GM18868 (cell line): ENCODE data around the gene HRH4.

Source experiments
- ATAC-seq: cut with Tn5 transposase; IDR thresholded peaks from one replicate; pipeline ENCODE4 v1.9.1; 2021; ENCODE audit warnings: mild to moderate bottlenecking, moderate library complexity; ENCODE audit not compliant: unreplicated experiment

Gene HRH4

GRCh38 chr18:24465486-24465885, 5.0 kb downstream of the HRH4 start:
- no peak for ATAC-seq

DNA sequence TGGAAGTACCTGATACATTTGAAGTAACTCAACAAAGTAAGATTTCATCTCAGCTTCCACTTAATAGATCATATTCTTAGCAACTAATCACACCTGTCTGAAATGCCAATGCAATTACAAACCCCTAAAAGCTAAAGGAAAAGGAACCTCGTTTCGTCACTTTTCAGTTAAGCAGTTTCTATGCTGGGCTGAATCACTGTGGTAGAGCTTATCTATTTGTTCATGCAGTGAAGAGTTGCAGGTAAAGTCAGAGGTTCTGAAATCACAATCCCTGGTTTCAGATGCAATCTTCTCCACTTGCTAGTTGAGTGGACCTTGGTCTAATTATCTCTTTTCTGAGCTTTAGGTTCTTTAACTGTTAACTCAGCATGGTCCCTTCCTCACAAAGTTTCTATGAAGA, 6.3 kb downstream of the HRH4 start:
- ATAC-seq: no peak

- no peak for ATAC-seq
These were observed 9.7 kb downstream of the HRH4 start for GRCh38 chr18:24470022-24470618.

GRCh38 chr18:24470805-24471204, 10.4 kb downstream of the HRH4 start:
- no peak for ATAC-seq

- no peak for ATAC-seq
These were observed 12.2 kb downstream of the HRH4 start for GRCh38 chr18:24472591-24472990.

DNA sequence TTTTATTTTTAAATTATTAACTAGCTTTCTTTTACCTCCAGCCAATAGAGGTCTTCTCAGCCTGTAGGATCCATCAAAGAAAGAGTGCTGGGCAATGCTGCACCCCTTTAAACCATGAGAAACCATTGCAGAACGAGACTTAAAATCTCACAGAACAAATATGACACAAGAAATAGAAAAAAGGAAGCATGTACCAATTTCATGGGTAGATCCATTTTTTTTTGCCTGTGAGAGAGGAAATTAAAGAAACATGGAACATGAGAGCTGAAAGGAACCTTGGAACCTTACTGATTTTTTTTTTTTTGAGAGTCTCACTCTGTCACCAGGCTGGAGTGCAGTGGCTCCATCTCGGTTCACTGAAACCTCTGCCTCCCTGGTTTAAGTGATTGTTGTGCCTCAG, 14.0 kb downstream of the HRH4 start:
- ATAC-seq: no peak

GRCh38 chr18:24475926-24476589, 15.6 kb downstream of the HRH4 start:
- no peak for ATAC-seq

DNA sequence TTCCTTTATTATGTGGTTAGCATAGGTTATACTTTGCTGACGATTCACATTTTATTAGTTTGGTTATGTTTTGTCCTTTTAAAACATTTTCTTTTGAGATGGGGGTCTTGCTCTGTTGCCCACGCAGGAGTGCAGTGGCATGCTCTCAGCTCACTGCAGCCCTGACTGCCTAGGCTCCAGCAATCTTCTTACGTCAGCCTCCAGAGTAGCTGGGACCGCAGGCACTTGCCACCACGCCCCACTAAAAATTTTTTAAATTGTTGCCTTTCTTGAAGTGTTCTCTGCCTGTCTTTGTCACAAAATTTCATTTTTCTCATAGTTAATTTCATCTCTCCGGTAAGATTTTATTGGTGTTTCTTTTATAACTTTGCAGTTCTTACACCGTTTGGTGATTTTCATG, 18.9 kb downstream of the HRH4 start:
- no peak for ATAC-seq

DNA sequence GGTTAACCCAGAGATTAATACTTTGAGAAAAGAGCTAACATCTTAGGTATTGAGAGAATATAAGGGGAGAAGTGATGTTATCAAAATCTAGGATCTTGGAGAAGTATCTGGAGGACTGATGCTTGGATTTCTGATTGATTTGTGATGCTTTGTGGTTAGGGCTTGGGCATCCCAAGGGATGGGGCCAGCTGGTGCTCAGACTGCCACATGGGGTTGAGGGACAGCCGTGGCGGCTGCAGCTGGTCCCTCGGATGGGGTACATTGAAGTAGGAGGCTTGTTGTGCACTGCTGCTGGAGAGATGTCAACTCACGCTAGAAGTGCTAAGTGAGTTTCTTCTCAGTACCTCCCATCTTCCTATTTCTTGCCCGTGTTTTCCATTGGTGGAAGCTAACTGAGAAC, 22.4 kb downstream of the HRH4 start:
- ATAC-seq: no peak

DNA sequence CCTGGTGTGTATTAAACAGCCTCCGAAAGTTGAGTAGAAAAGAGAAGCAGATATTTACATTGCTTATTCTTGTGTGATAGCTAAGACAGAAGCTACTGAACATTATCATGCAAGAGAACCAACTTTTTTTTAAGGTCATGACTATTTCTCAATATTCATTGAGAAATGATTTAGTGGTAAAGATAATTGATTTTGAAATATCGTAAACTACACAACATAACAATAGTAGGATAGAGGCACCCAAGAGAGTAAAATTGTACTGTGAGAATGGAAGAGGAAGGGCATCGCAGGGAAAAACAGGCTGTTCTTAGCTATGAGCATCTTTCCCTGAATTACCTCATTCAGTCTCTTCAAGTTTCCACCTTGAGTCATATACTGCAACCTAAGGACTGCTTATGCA, 25.2 kb downstream of the HRH4 start:
- ATAC-seq: no peak

DNA sequence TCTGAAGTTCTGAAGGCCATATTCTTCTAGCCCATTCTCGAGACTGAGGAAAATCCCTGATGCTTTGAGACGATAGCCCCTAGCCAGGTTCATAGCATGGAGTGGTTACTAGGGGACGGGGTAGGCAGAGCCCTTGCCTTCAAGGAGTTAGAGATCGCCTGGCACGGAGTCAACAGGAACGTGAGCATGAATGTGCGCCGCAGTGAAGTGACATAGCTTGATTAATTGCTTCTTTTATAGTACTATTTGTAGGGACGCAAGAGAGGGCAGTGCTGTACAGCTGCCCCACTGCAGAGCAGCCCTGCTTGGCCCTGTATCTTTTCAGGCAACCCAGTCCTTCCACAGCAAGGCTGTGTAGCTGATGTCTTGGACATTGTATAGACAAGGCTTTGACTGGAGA, 26.2 kb downstream of the HRH4 start:
- ATAC-seq: no peak

- no peak for ATAC-seq
These were observed 28.5 kb downstream of the HRH4 start for GRCh38 chr18:24488824-24489493.

DNA sequence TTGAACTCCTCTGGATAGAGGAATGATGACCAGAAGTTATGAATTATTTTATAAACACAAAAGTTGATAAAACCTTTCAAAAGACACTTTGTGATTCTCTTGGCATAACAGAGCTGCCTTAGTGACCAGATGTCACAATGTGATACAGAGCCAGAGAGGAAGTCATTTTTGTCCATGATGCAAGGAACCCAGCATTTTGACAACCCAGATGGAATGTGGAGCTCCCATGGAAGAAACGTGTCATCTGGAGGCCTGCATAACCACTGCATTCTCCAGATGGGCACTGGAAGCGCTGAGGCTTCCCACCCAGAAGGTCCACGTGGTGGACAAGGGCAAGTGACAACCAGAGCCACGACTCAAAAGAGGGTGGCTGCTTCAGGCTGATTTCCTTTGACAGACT, 30.1 kb downstream of the HRH4 start:
- ATAC-seq: no peak

DNA sequence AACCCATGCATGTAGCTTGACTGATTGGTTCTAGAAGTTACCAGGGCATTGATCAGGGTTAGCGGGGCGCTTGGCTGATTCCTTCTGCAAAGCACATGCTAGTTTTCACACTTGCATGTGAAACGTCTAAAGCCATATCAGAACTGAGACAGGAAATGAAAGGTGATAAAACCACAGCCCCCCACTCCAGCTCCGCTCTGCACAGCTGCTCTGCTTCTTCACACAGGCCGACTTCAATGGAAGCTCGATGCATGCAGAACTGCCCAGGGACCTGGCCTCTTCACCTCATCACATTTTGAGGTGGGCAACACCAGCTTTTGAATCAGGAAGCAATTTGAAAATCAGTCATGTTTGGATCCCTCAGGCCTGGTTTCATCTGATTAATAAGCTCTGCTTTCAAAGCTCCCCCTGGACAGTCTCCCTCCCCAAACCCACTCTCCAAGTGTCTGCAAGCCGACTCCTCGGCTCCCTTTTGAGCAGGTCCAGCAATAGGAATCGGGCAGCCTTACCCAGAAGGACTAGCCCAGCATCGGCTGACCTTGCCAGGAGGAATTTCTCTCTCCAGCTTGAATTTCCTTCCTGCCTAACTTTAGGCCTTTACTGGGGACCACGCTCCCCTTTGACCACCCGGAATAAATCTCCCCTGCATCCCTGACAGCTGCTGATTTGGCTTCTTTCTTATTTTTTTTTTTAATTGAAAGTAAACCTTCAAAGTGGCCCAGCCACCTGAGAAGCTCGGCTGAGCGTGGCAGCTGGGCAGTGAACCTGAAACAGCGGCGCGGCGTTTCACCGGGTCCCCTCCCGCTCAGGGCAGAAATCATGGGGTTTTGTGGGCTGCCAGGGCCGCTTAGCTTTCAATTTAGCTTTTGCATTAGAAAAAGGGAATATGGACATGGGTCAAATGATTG, 31.7 kb downstream of the HRH4 start:
- peak; percentile 81 for ATAC-seq

DNA sequence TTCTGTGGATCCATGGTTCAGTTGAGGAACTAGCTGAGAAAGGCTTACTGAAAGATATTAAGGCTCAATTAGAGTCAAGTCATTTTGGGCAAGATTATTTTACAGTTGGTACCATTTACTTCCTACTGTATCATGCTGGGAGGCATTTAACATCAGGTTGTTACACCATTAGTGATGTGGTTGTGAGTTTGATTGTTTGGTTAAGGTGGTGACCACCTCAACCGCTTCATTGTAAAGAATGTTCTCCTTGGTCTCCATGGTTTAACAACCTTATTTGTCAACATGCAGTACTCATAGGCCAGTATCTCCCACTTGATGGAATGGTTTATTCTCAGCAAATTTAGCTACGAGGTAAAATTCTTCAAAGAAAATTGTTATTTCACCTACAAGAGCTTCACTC, 34.1 kb downstream of the HRH4 start:
- ATAC-seq: no peak

DNA sequence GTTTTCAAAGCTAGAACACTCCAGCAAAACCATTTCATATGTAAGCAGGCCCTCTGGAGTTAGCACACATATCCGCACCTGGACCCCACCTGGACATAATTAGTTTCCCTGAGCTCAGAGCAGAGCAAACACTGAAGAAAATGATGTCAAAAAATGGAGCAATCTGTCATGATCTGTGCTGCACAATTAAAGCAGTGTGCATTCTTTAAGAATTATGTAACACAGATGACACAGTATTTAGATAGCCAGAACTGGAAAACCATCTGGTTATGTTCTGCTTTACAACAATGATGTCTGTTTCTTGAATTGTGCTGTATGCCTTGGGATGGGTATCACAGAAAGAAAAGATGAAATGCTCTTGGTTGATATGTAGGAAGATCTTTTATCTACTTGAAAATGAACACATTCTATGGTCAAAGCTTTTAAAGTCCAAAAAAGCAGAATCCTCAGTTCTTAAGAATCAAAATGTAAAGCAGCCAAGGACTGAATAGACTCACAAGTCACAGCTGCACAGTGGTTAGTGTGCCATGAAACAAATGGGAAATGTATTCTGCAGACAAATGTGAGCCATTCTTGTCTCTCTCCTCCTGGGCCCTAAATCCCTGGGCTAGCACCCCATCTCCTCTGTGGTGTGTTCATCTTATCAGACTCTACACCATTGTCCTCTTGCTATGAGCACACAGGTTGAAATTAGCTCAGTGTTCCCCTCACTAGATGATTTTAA, 36.8 kb downstream of the HRH4 start:
- no peak for ATAC-seq

DNA sequence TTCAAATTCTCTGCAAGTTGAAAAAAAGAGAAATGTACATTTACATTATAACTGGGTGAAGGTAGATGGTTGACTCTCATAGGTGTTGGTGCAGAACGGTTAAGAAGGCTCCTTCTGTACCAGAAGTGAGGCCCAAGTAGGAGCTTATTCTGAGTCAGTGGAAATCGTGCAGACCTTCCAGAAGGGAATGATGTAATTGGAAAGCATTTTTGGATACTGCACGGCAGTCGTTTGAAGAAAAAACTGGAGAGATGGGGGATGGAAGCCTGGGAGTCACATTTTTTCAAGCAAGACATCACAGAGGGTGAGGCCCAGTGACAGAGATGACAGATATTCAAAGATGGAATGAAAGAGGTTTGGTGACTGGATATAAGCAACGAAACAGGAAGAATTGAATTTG, 39.4 kb downstream of the HRH4 start:
- ATAC-seq: no peak

GRCh38 chr18:24500217-24500616, 39.8 kb downstream of the HRH4 start:
- no peak for ATAC-seq

DNA sequence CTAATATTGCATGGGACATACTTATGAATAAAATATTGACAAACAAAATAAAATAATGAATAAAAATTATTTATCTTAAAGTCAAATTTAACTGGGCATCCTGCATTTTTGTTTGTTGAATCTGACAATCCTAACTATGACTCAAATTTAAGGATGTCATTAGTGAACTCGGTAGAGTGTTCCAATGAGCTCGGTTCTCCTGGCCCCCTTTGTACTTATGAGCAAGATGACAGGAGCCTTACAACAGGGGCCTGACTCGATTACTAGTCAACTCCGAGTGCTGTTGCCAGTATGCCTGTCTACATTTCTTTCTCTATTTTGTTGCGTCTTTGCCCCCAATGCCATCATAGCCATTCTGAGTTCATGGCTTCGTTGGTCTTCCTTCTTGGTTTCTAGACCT, 40.3 kb downstream of the HRH4 start:
- ATAC-seq: no peak

GRCh38 chr18:24502667-24503523, 42.5 kb downstream of the HRH4 start:
- no peak for ATAC-seq
